ENCODE measurements around the gene UBE4A.
A peak's percentile ranks its signal among the peaks of the same experiment; 100 is the strongest.

Gene UBE4A

DNA sequence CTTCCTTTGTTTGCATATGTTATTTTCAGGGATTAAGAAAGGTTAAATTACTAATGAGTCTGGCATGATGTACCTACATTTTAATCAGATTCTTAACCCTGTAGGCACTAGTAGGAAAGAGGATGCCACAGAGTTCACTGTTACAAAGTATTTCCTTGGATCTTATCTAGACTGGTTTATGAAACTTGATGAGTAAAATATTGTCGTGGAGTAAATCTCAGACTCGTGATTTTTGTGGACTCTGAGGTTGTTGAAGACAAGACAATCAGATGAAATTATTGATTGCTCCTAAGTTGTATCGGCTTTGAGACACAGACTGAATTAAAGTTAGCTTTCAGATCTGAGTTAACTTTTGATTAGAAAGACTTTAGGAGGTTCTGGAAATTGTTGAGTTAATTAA, 82.9 kb downstream of the UBE4A start:
- H3K36me3 Mint-ChIP-seq: peaks cover 51% of the 10 kb centered on the region
- H3K27me3 Mint-ChIP-seq: no peaks in the 10 kb centered on the region
- no peak for DNase-seq
- CTCF ChIA-PET: no interaction called here
- peak overlapping the region; percentile 34 for H3K27ac Mint-ChIP-seq
- no peaks in the 10 kb centered on the region for H3K9me3 Mint-ChIP-seq
- H3K4me3 Mint-ChIP-seq: no peak overlapping the region
- peaks cover 78% of the 10 kb centered on the region for H3K4me1 Mint-ChIP-seq

DNA sequence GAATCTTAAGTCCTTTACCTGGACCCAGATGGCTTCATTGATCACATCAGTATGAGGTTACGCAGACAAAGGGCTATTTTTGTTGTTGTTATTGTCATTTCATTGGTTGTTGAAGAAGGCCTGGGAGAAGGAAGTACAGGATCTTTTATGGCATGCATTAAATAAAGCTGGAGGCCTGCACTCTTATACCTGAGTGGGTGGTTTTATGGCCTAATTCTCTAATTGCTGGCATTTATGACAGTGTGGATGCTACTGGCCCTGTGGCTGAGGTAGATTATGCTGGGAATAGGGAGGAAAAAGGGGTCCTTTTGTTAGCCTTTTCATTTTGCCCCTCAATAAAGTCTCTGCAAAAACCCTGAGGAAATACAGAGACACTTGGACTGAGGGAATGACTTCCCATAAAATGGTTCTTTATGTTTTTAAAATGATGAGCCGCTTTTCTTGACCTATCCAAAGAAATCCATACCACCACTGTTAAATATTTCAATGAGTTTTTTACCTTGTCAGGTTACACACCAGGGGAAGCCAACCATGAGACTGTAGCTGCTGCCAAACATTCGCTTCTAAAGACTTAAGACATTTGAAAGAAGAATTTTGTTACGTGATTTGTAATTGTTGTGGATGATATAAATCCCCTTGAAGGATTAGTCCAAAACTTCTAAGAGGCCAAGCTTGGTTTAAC, 83.6 kb downstream of the UBE4A start:
- Mint-ChIP-seq H3K27ac (peak overlapping the region; percentile 46), H3K4me3 (no peak overlapping the region), H3K4me1 (peaks cover 85% of the 10 kb centered on the region), H3K36me3 (peaks cover 58% of the 10 kb centered on the region), H3K27me3 (no peaks in the 10 kb centered on the region), H3K9me3 (no peaks in the 10 kb centered on the region)
- CTCF ChIA-PET: interaction anchor here (0.6 to 1.6 kb wide), 4 partner anchors 17 to 272 kb away, joined by 3 to 4 read pairs (median 3); no protein-coding TSS in a partner anchor
- DNase-seq: no peak

DNA sequence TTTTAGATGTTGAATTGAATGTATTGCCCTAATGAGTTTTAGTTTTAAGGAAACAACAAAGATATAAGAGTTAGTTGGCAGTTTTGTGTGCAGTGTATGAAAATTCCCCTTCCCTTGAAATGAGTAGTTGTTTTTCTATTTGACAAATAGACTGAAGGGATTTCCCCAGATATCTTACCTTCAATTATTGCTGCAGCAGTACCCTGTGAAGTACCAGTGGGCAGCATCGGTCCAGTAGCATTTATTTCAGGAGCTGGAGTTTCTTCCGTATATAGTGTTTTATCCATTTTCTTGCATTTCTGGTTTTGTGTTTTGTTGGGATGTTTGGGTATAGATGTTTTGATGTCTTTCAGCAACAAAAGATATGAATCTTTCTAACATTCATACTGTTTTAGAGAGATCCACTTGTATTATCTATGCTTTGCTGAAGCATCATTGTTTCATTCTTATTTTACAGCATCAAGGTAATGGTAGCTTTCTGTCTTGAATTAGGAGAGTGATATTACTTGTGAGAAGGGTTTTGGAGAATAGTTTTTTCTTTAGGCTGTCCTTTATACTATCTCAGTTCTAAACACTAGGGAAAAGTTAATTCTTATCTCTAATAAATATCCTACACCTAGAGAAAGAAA, 84.3 kb downstream of the UBE4A start:
- Mint-ChIP-seq H3K36me3 (peaks cover 57% of the 10 kb centered on the region), H3K27me3 (no peaks in the 10 kb centered on the region), H3K27ac (no peak overlapping the region), H3K9me3 (no peaks in the 10 kb centered on the region), H3K4me3 (no peak overlapping the region), H3K4me1 (peaks cover 88% of the 10 kb centered on the region)
- DNase-seq: no peak
- CTCF ChIA-PET: interaction anchor here (0.6 to 1.6 kb wide), 6 partner anchors 9 to 273 kb away, joined by 3 to 4 read pairs (median 3); no protein-coding TSS in a partner anchor

DNA sequence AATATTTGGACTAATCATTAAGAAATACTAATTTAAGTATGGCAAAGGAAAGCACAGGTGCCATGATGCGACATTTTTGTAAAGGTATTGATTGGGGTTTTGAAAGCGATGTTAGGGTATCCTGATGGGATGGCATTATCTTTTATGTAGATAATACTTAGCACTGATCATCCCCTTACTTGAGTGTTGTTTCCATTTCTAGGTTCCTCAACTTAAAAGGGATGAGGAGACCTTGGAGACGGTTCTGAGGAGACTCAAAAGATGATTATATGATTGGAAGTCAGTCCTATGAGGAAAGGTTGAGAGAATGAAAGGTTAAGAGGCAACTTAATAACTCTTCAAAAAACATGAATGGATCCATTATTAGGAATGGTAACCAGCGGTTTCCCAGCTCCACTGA, 88.0 kb downstream of the UBE4A start:
- Mint-ChIP-seq H3K36me3 (peaks cover 49% of the 10 kb centered on the region), H3K9me3 (no peaks in the 10 kb centered on the region), H3K27ac (no peak overlapping the region), H3K4me1 (peaks cover 63% of the 10 kb centered on the region), H3K27me3 (no peaks in the 10 kb centered on the region), H3K4me3 (no peak overlapping the region)
- DNase-seq: no peak
- CTCF ChIA-PET: no interaction called here

DNA sequence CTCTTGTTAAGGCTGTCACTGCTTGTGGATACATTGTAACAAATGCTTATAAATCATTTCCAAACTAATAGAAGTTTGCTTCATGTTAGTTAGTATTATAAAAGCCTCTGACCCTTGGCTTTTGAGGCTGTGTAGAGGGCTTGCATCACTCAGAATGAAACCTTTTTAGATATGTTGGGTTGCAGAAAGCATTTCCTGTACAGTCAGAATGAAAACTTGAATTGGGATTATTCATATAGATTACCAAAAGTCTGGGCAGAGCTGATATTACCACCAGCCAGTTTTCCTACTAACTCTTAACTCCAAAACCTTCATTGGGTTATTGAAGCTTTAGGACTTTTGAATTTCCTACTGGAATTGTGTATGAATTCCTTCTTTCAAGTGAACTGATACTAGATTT, 88.9 kb downstream of the UBE4A start:
- H3K36me3 Mint-ChIP-seq: peaks cover 49% of the 10 kb centered on the region
- no peak overlapping the region for H3K4me3 Mint-ChIP-seq
- no peaks in the 10 kb centered on the region for H3K27me3 Mint-ChIP-seq
- CTCF ChIA-PET: no interaction called here
- H3K4me1 Mint-ChIP-seq: peaks cover 59% of the 10 kb centered on the region
- no peak for DNase-seq
- peak overlapping the region; percentile 70 for H3K27ac Mint-ChIP-seq
- H3K9me3 Mint-ChIP-seq: no peaks in the 10 kb centered on the region

All from activated naive CD4-positive, alpha-beta T cell treated with anti-CD3 and anti-CD28 coated beads, Interleukin-2, amount 10 ng/mL, durations not matched to agents 7 days and 5 days (primary cell).